Measurements from ENCODE around the gene RWDD4.

The RWDD4 gene

DNA sequence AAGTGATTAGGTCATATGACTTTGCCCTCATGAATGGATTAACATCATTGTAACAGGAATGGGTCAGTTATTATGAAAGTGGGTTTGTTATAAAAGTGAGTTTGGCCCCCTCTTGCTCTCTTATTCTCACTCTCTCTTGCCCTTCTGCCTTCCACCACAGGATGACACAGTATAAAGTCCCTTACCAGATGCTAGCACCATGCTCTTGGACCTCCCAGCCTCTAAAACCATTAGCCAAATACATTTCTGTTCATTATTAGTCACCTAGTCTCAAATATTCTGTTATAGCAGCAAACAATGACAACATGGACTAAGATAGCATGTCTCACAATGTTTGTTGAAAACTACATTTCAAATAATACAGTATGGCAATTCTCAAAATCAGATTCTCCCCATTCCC, 59.7 kb downstream of the RWDD4 start:
- no peak for DNase-seq

DNA sequence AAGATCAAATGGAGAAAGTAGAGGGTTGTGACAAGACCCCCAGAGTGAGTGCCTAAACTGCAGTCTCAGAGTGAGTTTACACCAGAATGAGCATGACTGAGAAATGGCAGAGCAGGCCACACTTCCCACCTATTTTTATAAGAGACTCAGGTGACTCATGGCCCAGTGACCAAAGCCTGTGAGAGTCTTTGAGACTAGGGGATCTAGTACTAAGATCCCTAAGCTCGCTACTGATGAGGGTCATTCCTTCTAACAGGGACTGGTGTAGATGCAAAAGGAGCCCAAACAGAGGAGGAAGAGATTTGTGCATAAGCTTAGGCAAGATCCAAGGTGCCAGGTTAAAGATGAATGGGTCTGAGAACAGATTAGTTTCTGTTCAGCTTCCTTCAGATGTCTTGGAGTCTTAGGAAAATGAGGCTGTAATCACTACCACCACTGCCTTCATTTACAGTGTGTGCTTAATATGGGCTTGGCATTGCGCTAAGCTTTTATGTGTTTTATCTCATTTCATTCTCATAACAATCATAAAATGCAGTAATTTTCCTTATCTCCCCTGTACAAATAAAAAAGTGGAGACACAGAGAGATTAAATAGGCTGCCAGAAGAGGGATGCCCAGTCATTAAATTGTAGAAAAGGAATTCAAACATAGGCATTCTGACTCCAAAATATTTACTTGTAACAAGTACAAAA, 62.8 kb downstream of the RWDD4 start:
- DNase-seq: no peak

DNA sequence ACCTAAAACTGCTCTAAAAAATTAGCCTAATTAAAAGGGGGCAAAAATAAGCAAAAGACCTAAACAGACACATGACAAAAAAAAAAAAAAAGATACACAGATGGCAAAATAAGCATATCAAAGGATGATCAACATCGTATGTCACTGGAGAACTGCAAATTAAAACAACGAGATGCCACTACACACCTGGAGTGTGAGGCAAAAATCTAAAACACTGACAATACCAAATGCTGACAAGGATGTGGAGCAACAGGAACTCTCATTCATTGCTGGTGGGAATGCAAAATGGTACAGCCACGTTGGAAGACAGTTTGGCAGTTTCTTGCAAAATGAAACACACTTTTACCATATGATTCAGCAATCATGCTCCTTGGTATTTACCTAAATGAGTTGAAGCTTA, 64.2 kb downstream of the RWDD4 start:
- DNase-seq: no peak

DNA sequence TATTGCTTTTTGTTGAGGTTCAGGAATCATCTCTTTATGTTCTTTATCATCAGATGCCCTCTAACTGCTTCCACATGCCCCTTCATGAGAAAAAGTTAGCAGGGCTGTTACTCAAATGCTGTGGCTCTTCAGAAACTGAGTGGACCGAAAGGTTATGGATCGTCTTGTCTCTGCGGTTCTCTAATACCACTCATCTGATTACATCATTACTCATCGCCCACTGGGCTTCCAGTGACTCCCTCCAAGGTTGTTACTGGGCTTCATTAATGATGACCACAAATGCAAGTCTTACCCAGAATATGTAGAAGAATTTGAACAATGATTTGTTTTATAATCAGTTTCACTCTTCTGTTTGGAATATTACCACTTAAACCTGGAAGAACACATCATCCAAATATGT, 67.7 kb downstream of the RWDD4 start:
- no peak for DNase-seq
